Measurements from ENCODE around the gene INPP5A.
"Not testable (repeated sequence)": the region's sequence is repeated elsewhere in the genome, so short reads cannot be mapped to it uniquely, and the experiment has no call there.

The INPP5A gene

GRCh38 chr10:132549371-132549770, 11.8 kb downstream of the INPP5A start:
- no peak for DNase-seq (ENCODE audit: low read depth)

- DNase-seq (ENCODE audit: low read depth), result no peak
Observed at GRCh38 chr10:132550366-132551092, 12.9 kb downstream of the INPP5A start.

DNA sequence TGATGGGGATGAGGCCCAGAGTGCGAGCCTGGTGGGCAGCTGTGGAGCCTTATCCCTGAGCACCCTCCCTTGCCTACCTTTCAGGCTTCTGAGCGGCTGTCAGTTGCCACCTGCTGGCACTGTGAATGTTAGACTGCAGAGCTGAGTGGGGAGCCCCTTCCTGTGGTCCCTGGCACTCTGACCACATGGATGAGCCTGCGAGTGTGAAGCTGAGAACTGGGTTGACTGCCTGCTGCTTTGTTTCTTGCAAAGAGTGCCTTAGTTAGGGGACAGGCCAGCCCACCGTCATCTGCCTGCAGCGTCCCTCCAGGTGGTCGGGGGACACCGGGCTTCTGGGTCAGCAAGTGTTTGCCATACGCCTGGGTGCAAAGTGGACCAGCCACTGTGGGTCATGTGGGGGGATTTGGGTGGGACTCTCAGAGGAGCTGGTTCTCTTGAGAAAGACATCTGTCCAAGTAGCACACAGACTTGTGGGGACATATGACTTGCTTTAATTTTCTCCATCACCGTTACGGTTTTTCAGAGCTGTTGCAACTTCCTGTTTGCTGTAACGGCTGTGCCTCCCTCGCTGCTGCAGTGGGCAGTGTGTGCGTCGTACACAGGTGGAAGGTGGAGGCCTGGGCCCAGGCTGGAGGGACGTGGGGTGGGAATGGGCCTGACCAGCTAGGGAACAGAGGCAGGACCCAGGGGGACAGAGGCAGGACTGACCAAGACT, 13.7 kb downstream of the INPP5A start:
- no peak for DNase-seq (ENCODE audit: low read depth)

- DNase-seq (ENCODE audit: low read depth), result no peak
Observed at GRCh38 chr10:132551808-132552130, 14.2 kb downstream of the INPP5A start.

- not testable (repeated sequence) for DNase-seq (ENCODE audit: low read depth)
Observed at GRCh38 chr10:132552635-132553034, 15.0 kb downstream of the INPP5A start.

DNA sequence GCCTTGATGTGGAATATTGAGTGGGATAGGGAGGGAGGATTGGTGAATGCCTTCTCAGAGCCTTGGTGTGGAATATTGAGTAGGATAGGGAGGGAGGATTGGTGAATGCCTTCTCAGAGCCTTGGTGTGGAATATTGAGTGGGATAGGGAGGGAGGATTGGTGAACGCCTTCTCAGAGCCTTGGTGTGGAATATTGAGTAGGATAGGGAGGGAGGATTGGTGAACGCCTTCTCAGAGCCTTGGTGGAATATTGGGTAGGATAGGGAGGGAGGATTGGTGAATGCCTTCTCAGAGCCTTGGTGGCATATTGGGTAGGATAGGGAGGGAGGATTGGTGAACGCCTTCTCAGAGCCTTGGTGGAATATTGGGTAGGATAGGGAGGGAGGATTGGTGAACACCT, 16.0 kb downstream of the INPP5A start:
- DNase-seq (ENCODE audit: low read depth), result not testable (repeated sequence)

DNA sequence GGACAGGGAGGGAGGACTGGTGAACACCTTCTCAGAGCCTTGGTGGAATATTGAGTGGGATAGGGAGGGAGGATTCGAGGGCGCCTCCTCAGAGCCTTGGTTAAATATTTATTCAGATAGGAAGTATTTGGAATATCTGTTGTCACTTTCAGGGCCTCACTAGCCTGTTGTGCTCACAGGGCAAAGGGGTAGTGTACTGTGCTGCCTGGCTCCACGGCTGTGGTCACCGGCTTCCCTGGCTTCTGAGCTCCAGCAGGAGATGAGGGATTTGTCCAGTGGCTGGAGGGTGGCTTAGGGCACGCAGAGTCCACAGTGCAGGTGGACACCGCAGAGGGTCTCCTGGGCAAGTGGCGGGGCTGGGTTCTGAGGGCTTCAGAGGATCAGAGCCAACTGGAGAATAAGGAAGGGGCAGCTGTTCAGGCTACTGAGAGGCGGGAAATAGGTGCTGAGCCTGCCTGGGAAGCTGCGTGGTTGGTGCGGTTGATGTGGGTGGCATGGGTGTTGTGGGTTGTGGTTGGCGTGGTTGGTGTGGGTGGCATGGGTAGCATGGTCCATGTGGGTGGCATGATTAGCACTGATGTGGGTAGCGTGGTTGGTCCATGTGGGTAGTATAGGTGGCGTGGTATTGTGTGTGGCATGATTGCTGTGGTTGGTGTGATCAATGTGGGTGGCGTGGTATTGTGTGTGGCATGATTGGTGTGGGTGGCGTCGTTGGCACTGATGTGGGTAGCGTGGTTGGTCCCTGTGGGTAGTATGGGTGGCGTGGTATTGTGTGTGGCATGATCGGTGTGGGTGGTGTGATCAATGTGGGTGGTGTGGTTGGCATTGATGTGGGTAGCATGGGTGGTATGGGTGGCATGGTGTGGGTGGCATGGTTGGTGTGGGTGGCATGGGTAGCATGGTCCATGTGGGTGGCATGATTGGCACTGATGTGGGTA, 16.7 kb downstream of the INPP5A start:
- DNase-seq (ENCODE audit: low read depth), result no peak

DNA sequence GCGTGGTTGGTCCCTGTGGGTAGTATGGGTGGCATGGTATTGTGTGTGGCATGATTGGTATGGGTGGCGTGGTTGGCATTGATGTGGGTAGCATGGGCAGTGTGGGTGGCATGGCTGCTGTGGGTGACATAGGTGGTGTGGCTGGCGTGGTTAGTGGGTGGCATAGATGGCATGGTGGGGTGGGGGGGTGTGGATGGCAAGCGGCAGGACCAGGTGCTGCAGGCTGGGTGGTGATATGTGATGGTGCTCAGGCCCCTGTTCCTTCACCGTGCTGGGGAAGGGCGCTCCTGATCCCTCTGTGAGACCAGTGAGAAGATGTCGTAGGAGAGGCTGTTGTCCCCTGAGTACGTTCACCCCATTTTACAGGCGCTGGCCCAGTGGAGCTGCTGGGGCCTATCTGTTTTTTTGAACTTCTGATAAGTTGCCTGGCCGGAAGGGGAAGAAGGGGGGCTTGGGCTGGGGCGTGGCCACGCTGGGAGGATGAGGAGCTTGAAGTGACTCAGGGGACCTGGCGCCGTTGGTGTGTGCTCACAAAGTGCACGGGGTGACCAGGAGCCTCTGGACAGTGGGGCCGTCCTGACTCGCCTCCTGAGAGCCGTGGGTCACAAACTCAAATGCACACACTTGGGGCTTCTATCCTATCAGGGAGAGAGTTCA, 17.5 kb downstream of the INPP5A start:
- no peak for DNase-seq (ENCODE audit: low read depth)

GRCh38 chr10:132555648-132556575, 18.3 kb downstream of the INPP5A start:
- DNase-seq (ENCODE audit: low read depth), result no peak

GRCh38 chr10:132556994-132557441, 19.4 kb downstream of the INPP5A start:
- DNase-seq (ENCODE audit: low read depth), result no peak

GRCh38 chr10:132557696-132558515, 20.3 kb downstream of the INPP5A start:
- no peak for DNase-seq (ENCODE audit: low read depth)

- no peak for DNase-seq (ENCODE audit: low read depth)
Observed at GRCh38 chr10:132558516-132559413, 21.2 kb downstream of the INPP5A start.

DNA sequence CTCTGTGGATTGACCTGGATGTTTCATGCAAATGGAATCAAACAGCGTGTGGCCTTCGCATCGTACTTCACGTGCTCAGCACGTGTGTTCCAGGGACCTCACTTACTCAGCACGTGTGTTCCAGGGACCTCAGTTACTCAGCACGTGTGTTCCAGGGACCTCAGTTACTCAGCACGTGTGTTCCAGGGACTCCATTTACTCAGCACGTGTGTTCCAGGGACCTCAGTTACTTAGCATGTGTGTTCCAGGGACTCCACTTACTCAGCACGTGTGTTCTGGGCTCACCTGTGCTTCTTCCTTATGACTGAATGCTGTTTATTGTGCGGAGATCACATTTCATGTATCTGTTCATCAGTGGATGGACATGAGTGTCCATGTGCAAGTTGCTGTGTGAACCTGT, 22.0 kb downstream of the INPP5A start:
- no peak for DNase-seq (ENCODE audit: low read depth)

DNA sequence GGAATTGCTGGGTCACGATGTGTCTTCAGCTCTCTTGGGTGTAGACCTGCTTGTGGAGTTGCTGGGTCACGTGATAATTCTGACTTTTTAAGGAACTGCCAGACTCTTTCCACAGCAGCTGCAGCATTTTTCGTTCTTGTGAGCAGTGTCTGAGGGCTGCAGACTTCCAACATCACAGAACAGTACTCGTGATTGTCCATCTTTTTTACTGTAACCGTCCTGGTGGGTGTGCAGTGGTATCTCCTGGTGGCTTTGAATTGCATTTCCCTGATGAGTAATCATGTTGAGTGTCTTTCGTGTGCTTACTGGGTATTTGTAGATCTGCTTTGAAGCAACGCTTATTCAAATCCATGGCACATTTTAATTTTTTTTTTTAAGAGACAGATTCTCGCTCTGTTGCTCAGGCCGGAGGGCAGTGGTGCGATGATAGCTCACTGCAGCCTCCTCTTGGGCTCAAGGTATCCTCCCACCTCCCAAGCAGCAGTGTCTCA, 22.7 kb downstream of the INPP5A start:
- DNase-seq (ENCODE audit: low read depth), result no peak

DNA sequence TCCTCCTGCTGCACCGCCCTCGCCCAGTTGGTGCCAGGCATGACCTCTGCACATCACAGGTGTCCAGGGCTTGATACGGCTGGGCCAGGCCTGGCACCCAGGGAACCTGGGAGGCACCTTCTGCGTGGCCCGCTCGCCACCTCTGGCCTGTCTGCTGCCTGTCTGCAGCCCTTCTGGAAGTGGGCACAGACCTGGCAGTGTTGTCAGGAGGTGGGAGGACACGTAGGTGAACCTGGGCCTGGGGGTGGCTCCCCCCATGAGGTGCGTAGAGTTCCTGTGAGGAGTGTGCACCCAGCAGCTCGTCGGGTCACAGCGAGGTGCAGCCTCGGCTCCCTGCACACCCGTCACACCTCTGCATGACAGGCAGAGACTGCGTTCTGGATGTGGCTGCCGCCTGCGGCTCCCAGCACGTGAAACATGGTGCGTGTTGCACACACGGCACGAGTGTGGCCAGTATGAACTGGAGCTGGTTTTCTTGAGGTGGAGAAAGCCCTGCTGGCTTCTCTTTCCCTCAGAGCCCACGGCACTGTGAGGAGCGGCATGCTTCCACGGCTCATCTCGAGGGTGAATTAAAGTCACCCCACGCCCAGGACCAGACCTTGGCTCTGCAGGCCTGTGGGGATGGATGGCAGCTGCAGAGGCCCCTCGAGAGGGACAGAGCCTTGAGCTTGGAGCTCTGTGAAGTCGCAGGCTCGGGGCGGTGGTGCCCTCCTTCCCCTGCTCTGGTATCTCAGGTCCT, 24.8 kb downstream of the INPP5A start:
- no peak for DNase-seq (ENCODE audit: low read depth)

DNA sequence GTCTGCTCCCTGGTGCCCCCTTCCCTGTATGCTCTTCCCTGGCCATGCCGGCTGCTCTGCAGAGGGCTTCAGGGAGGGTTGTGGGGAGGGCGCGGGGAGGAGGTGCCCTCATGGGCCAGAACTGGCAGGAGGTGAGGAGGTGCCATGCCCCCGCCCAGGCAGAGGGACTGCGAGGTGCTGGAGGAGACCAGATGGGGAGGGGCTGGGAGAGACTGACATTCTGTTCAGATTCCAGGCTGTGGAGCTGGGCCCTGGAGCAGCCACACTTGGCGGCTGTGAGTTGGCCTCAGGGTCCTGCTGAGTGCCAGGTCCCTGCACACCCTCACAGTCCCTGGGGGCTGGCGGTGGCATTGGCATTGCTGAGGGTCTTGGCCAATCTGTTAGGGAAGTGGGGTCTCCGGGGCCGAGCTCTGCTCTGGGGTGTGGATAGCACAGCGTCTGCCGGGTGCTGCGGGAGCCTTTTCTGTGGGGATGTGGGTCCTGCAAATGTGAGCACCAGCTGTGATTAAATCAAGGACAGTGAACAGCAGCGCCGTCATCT, 25.4 kb downstream of the INPP5A start:
- no peak for DNase-seq (ENCODE audit: low read depth)

DNA sequence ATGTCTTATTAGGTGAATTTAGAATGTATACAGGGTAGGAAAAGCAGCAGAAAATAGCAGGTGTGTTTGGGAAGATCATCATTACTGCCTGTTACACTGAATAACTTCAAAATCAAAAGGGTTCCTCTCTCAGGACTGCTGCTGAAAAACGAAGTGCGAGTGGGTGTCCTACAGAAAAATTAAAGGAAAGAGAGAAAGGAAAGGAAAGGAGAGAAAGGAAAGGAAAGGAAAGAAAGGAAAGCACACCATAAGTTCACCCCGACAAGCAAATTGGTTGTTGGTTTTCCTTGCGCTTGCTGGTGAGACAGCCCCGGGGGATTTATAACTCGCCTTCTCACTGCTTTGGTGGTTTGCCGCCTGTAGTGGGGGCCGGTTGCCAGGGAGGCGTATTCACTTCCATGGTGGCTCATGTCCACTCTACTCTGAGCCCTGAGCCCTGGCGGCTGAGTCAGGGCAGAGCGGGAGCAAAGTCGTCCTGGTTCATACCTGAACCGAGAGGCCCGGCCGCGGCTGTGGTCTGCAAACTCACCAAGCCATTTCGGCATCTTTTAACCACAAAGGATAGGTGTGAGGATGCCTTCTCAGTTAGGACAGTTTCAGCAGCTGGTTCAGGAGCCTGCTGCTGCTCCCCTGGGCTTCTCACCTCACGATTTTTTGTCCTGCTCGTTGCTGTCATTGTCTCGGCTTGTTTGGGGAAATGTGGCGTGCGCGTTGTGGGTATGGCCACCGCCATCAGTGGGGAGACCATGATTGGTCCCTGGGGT, 26.1 kb downstream of the INPP5A start:
- DNase-seq (ENCODE audit: low read depth), result no peak

Data from stimulated activated CD8-positive, alpha-beta memory T cell treated with anti-CD3 and anti-CD28 coated beads, Interleukin-4, amount 100 ng/mL, for 24 hours (primary cell).